ENCODE data around the gene CACNB2. TPM values are rescaled to one million over a fixed set of nuclear protein-coding genes. Genes with fewer than 3 reads are reported as not detected.

Gene CACNB2
- total RNA-seq, 1 donor from 2014 or later, result 3.5 TPM

GRCh38 chr10:18319628-18320027 is 179.4 kb downstream of the CACNB2 start:
- H3K4me2 ChIP-seq, result no peak overlapping the region
- H3F3A ChIP-seq (ENCODE audit: low read depth), result no peaks in the 10 kb centered on the region
- no peak overlapping the region for H3K27ac Mint-ChIP-seq
- no peak overlapping the region for H3K4me3 Mint-ChIP-seq
- H3K27me3 Mint-ChIP-seq (ENCODE audit: insufficient read depth, low read depth), result peaks cover 6% of the 10 kb centered on the region
- no peak overlapping the region for H3K9ac ChIP-seq
- H3K4me3 ChIP-seq, result no peak overlapping the region
- TF ChIP-seq CTCF (IDR thresholded peaks at IDR 0.05) (no peak), EZH2 (IDR thresholded peaks at IDR 0.05) (no peak), EZH2phosphoT487 (IDR thresholded peaks at IDR 0.05) (no peak)
- H3K4me1 ChIP-seq, result no peaks in the 10 kb centered on the region
- H4K20me1 ChIP-seq (ENCODE audit: low read depth), result no peaks in the 10 kb centered on the region
- no peaks in the 10 kb centered on the region for H3K9me3 Mint-ChIP-seq
- H3K36me3 ChIP-seq, result no peaks in the 10 kb centered on the region
- no peaks in the 10 kb centered on the region for H3K79me2 ChIP-seq (ENCODE audit: low read depth)
- DNase-seq (ENCODE audit: low spot score), result no peak
- no peaks in the 10 kb centered on the region for H3K36me3 Mint-ChIP-seq
- H3K27ac ChIP-seq, result no peak overlapping the region
- H3K4me1 Mint-ChIP-seq, result no peaks in the 10 kb centered on the region
- no peaks in the 10 kb centered on the region for H3K27me3 ChIP-seq
- H3K9me3 ChIP-seq (ENCODE audit: low read depth), result no peaks in the 10 kb centered on the region
- no peak overlapping the region for H2AFZ ChIP-seq (replicated peaks)

GRCh38 chr10:18321371-18321770 is 181.1 kb downstream of the CACNB2 start:
- Mint-ChIP-seq H3K4me1 (no peaks in the 10 kb centered on the region), H3K4me3 (no peak overlapping the region), H3K9me3 (no peaks in the 10 kb centered on the region), H3K27me3 (ENCODE audit: insufficient read depth, low read depth) (peaks cover 5% of the 10 kb centered on the region), H3K27ac (no peak overlapping the region), H3K36me3 (no peaks in the 10 kb centered on the region)
- H4K20me1 ChIP-seq (ENCODE audit: low read depth), result no peaks in the 10 kb centered on the region
- H3K9ac ChIP-seq, result no peak overlapping the region
- H3K79me2 ChIP-seq (ENCODE audit: low read depth), result no peaks in the 10 kb centered on the region
- no peak for DNase-seq (ENCODE audit: low spot score)
- H3K4me3 ChIP-seq, result no peak overlapping the region
- H3K27me3 ChIP-seq, result no peaks in the 10 kb centered on the region
- H2AFZ ChIP-seq (replicated peaks), result no peak overlapping the region
- no peak overlapping the region for H3K4me2 ChIP-seq
- TF ChIP-seq EZH2phosphoT487 (IDR thresholded peaks at IDR 0.05) (no peak), EZH2 (IDR thresholded peaks at IDR 0.05) (no peak), CTCF (IDR thresholded peaks at IDR 0.05) (no peak)
- no peak overlapping the region for H3K27ac ChIP-seq
- no peaks in the 10 kb centered on the region for H3K4me1 ChIP-seq
- H3K9me3 ChIP-seq (ENCODE audit: low read depth), result no peaks in the 10 kb centered on the region
- H3F3A ChIP-seq (ENCODE audit: low read depth), result no peaks in the 10 kb centered on the region
- no peaks in the 10 kb centered on the region for H3K36me3 ChIP-seq

- no peak for DNase-seq (ENCODE audit: low spot score)
- Histone ChIP-seq H3K27ac (no peak overlapping the region), H3K4me1 (no peaks in the 10 kb centered on the region), H3K79me2 (ENCODE audit: low read depth) (no peaks in the 10 kb centered on the region), H3K27me3 (no peaks in the 10 kb centered on the region), H3K9me3 (ENCODE audit: low read depth) (no peaks in the 10 kb centered on the region), H3K4me2 (no peak overlapping the region), H2AFZ (replicated peaks) (no peak overlapping the region), H3K4me3 (no peak overlapping the region), H3K36me3 (no peaks in the 10 kb centered on the region), H3K9ac (no peak overlapping the region), H4K20me1 (ENCODE audit: low read depth) (no peaks in the 10 kb centered on the region), H3F3A (ENCODE audit: low read depth) (no peaks in the 10 kb centered on the region)
- H3K36me3 Mint-ChIP-seq, result no peaks in the 10 kb centered on the region
- no peak overlapping the region for H3K27ac Mint-ChIP-seq
- H3K27me3 Mint-ChIP-seq (ENCODE audit: insufficient read depth, low read depth), result peaks cover 6% of the 10 kb centered on the region
- TF ChIP-seq CTCF (IDR thresholded peaks at IDR 0.05) (no peak), EZH2phosphoT487 (IDR thresholded peaks at IDR 0.05) (no peak), EZH2 (IDR thresholded peaks at IDR 0.05) (no peak)
- no peaks in the 10 kb centered on the region for H3K4me1 Mint-ChIP-seq
- H3K9me3 Mint-ChIP-seq, result no peaks in the 10 kb centered on the region
- H3K4me3 Mint-ChIP-seq, result no peak overlapping the region
These were observed 183.7 kb downstream of the CACNB2 start for GRCh38 chr10:18323916-18324315.

Data from neural progenitor cell (in vitro differentiated cells).